PC-3 (cell line): Measurements from ENCODE around the gene MTF2.

Source experiments
- CTCF ChIP-seq: fragments of 300-600 bp; sonication (generic); conservative IDR thresholded peaks from 2 replicates; pipeline ENCODE4 v1.5.1; 2017; ENCODE audit warnings: antibody characterized with exemption, low read depth, mild to moderate bottlenecking, low read length
- EZH2 ChIP-seq: fragments of 300-600 bp; sonication (generic); IDR thresholded peaks from one replicate; pipeline ENCODE4 v1.6.1; 2017; ENCODE audit warnings: antibody characterized with exemption, mild to moderate bottlenecking, low read length; ENCODE audit not compliant: unreplicated experiment
- EZH2phosphoT487 ChIP-seq: fragments of 300-600 bp; sonication (generic); IDR thresholded peaks from 2 replicates; pipeline ENCODE4 v1.6.1; 2018; ENCODE audit warnings: mild to moderate bottlenecking, antibody characterized with exemption, low read length, borderline replicate concordance

GRCh38 chr1:93124556-93125355 is 45.7 kb downstream of the MTF2 start:
- no peak for TF ChIP-seq CTCF
- no peak for TF ChIP-seq EZH2
- TF ChIP-seq EZH2phosphoT487 = no peak
